ENCODE results near the gene PDHB. TPM values are rescaled to one million over a fixed set of nuclear protein-coding genes. Genes with fewer than 3 reads are reported as not detected.

Gene PDHB
- polyA plus RNA-seq, 1 donor (not counting 4 experiments of a cell fraction or from before 2014, with no cell fraction given), result 78.9 TPM

DNA sequence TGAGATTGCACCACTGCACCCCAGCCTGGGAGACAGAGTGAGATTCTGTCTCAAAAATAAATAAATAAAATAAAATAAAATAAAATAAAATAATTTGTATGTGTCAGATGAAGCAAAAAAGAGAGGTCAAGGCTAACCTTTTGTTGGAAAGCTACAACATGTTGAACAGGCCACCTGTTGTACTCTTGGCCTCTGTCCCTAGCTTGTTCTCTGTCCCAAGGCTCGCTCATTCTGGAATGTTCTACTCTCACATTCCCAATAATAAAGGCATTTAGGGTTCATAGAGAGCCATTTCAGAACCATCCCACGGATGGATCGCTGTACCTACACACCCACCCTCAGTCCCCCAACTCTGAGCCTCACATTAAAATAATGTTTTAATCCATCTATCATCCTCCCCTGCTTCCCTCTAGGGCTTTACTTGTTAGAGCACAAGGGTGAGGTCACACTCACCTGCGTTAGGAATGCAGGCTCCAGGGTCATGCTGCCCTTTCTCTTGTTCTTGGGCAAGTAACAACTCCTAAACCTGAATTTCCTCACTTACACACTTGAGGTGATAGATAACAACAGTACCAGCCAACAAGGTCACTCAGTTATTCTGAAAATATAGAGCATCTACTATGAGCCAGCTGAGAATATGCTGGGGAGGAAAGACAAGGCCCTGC, 33.4 kb upstream of the PDHB start:
- Histone ChIP-seq H3K4me2 (ENCODE audit: control insufficient read depth, extremely low read depth, insufficient read depth, low read depth, low read length) (no peak overlapping the region), H3K9me3 (ENCODE audit: control insufficient read depth, low read depth, low read length) (no peaks in the 10 kb centered on the region), H2AFZ (ENCODE audit: control insufficient read depth, low read length) (no peak overlapping the region), H3K27ac (ENCODE audit: control insufficient read depth, insufficient read depth, low read length) (no peak overlapping the region), H3K27me3 (ENCODE audit: control insufficient read depth, extremely low read depth, insufficient read depth, low read length) (no peaks in the 10 kb centered on the region), H3K4me3 (ENCODE audit: control insufficient read depth in 2 of 3, extremely low read depth in 1 of 3, insufficient read depth in 2 of 3, low read depth in 1 of 3, low read length in 3 of 3) (no peak overlapping the region), H4K20me1 (ENCODE audit: control insufficient read depth, extremely low read depth, insufficient read depth, low read length) (no peaks in the 10 kb centered on the region), H3K9me1 (ENCODE audit: control insufficient read depth, extremely low read depth, insufficient read depth, low read length) (no peaks in the 10 kb centered on the region), H3K36me3 (ENCODE audit: control insufficient read depth in 2 of 2, extremely low read depth in 1 of 2, insufficient read depth in 2 of 2, low read length in 2 of 2) (no peaks in the 10 kb centered on the region), H3K4me1 (ENCODE audit: control insufficient read depth, extremely low read depth, insufficient read depth, low read length) (peaks cover 22% of the 10 kb centered on the region), H3K79me2 (ENCODE audit: control insufficient read depth, insufficient read depth, low read length) (no peaks in the 10 kb centered on the region), H3K9ac (ENCODE audit: control insufficient read depth, extremely low read depth, insufficient read depth, low read length) (no peak overlapping the region)
- DNase-seq (ENCODE audit: low read depth, low spot score) (no peak), FAIRE-seq (no peak)
- TF ChIP-seq EZH2 (IDR thresholded peaks at IDR 0.05; ENCODE audit: low read length), result no peak
- TF ChIP-seq, protein P1, sequence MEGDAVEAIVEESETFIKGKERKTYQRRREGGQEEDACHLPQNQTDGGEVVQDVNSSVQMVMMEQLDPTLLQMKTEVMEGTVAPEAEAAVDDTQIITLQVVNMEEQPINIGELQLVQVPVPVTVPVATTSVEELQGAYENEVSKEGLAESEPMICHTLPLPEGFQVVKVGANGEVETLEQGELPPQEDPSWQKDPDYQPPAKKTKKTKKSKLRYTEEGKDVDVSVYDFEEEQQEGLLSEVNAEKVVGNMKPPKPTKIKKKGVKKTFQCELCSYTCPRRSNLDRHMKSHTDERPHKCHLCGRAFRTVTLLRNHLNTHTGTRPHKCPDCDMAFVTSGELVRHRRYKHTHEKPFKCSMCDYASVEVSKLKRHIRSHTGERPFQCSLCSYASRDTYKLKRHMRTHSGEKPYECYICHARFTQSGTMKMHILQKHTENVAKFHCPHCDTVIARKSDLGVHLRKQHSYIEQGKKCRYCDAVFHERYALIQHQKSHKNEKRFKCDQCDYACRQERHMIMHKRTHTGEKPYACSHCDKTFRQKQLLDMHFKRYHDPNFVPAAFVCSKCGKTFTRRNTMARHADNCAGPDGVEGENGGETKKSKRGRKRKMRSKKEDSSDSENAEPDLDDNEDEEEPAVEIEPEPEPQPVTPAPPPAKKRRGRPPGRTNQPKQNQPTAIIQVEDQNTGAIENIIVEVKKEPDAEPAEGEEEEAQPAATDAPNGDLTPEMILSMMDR (optimal IDR thresholded peaks at IDR 0.05 in 1 of 3, IDR thresholded peaks at IDR 0.05 in 1 of 3, conservative IDR thresholded peaks at IDR 0.05 in 1 of 3; ENCODE audit: extremely low read depth in 1 of 3, insufficient read depth in 2 of 3, low read length in 3 of 3), result no peak
- dilution Hi-C loops (cut with MboI; ENCODE audit: extremely low pct_ligation_motif_present, low sequenced_read_pairs), result no loop called here

DNA sequence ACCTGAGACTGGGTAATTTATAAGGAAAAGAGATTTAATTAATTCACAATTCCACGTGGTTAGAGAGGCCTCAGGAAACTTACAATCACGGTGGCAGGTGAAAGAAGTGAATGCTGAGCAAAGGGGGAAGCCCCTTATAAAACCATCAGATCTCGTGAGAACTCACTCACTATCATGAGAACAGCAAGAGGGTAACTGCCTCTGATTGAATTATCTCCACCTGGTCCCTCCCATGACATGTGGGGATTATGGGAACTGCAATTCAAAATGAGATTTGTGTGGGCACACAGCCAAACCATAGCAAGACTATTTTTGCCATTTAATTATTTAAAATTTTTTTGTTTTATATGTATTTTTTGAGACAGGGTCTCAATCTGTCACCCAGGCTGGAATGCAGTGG, 31.2 kb upstream of the PDHB start:
- Histone ChIP-seq H3K9me1 (ENCODE audit: control insufficient read depth, extremely low read depth, insufficient read depth, low read length) (no peaks in the 10 kb centered on the region), H3K4me1 (ENCODE audit: control insufficient read depth, extremely low read depth, insufficient read depth, low read length) (peaks cover 5% of the 10 kb centered on the region), H3K4me3 (ENCODE audit: control insufficient read depth in 2 of 3, extremely low read depth in 1 of 3, insufficient read depth in 2 of 3, low read depth in 1 of 3, low read length in 3 of 3) (no peak overlapping the region), H3K9ac (ENCODE audit: control insufficient read depth, extremely low read depth, insufficient read depth, low read length) (no peak overlapping the region), H3K27ac (ENCODE audit: control insufficient read depth, insufficient read depth, low read length) (no peak overlapping the region), H3K27me3 (ENCODE audit: control insufficient read depth, extremely low read depth, insufficient read depth, low read length) (no peaks in the 10 kb centered on the region), H3K79me2 (ENCODE audit: control insufficient read depth, insufficient read depth, low read length) (no peaks in the 10 kb centered on the region), H3K9me3 (ENCODE audit: control insufficient read depth, low read depth, low read length) (no peaks in the 10 kb centered on the region), H2AFZ (ENCODE audit: control insufficient read depth, low read length) (no peak overlapping the region), H4K20me1 (ENCODE audit: control insufficient read depth, extremely low read depth, insufficient read depth, low read length) (no peaks in the 10 kb centered on the region), H3K4me2 (ENCODE audit: control insufficient read depth, extremely low read depth, insufficient read depth, low read depth, low read length) (no peak overlapping the region), H3K36me3 (ENCODE audit: control insufficient read depth in 2 of 2, extremely low read depth in 1 of 2, insufficient read depth in 2 of 2, low read length in 2 of 2) (no peaks in the 10 kb centered on the region)
- dilution Hi-C loops (cut with MboI; ENCODE audit: extremely low pct_ligation_motif_present, low sequenced_read_pairs), result no loop called here
- no peak for DNase-seq (ENCODE audit: low read depth, low spot score)
- TF ChIP-seq, protein P1 (optimal IDR thresholded peaks at IDR 0.05 in 1 of 3, IDR thresholded peaks at IDR 0.05 in 1 of 3, conservative IDR thresholded peaks at IDR 0.05 in 1 of 3; ENCODE audit: extremely low read depth in 1 of 3, insufficient read depth in 2 of 3, low read length in 3 of 3), result no peak
- no peak for TF ChIP-seq EZH2 (IDR thresholded peaks at IDR 0.05; ENCODE audit: low read length)
- FAIRE-seq, result no peak

Data from keratinocyte (primary cell).